Measurements from ENCODE around the gene CHRM3.

DNA sequence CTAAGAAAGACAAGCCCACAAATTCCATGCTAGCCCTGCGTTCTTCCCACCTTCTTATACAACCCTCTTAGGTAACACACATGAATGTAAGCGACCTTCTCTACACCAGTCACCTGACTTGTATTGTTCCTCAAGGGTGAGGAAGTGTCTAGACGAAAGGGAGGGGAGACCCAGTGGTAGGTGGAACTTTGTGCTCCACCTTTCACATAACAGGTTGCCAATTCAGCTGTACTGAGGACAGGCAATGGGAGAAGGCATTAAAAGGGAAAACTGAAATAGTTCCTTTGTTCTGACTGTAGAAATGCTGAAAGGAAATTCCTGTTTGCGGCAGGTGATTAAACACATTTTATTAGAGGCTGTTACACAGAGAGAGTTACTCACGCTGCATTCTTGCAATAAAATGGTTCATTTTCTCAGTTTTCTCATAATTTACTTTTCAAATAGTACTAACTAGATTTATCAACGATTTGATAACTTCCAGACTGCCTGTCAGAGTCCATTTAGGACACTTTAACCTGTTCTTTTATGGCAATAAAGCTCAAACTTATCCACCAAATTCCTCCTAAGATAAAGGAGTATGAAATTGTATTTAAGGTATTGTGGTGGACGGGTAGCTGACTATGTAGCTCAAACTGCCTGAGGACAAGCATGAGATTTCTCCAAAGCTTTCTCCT, 17.8 kb upstream of the CHRM3 start:
- TF ChIP-seq, protein P1, sequence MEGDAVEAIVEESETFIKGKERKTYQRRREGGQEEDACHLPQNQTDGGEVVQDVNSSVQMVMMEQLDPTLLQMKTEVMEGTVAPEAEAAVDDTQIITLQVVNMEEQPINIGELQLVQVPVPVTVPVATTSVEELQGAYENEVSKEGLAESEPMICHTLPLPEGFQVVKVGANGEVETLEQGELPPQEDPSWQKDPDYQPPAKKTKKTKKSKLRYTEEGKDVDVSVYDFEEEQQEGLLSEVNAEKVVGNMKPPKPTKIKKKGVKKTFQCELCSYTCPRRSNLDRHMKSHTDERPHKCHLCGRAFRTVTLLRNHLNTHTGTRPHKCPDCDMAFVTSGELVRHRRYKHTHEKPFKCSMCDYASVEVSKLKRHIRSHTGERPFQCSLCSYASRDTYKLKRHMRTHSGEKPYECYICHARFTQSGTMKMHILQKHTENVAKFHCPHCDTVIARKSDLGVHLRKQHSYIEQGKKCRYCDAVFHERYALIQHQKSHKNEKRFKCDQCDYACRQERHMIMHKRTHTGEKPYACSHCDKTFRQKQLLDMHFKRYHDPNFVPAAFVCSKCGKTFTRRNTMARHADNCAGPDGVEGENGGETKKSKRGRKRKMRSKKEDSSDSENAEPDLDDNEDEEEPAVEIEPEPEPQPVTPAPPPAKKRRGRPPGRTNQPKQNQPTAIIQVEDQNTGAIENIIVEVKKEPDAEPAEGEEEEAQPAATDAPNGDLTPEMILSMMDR (conservative IDR thresholded peaks at IDR 0.05): no peak
- TF ChIP-seq ZFX (IDR thresholded peaks at IDR 0.05): no peak

Data from C4-2B (cell line).